Measurements from ENCODE around the gene NAV2.

NAV2 gene

GRCh38 chr11:20035701-20036601 is 323.3 kb downstream of the NAV2 start:
- Histone ChIP-seq H3K9me3 (ENCODE audit: control insufficient read depth, insufficient read depth, low read length) (no peaks in the 10 kb centered on the region), H3K27me3 (ENCODE audit: control insufficient read depth, insufficient read depth, low read length) (no peaks in the 10 kb centered on the region), H3K4me1 (ENCODE audit: control insufficient read depth, insufficient read depth, low read length) (peaks cover 15% of the 10 kb centered on the region), H3K4me3 (ENCODE audit: low read length) (no peak overlapping the region), H3K27ac (ENCODE audit: low read length) (no peak overlapping the region), H3K36me3 (ENCODE audit: control insufficient read depth, insufficient read depth, low read length) (no peaks in the 10 kb centered on the region)
- WGBS (ENCODE audit: insufficient coverage, insufficient read length): no CpG with 5 or more reads among the region's 15 CpGs
- DNase-seq (ENCODE audit: low read depth, low spot score): no peak

- no peak overlapping the region for H3K4me3 ChIP-seq (ENCODE audit: low read length)
- H3K27ac ChIP-seq (ENCODE audit: low read length): no peak overlapping the region
- H3K36me3 ChIP-seq (ENCODE audit: control insufficient read depth, insufficient read depth, low read length): no peaks in the 10 kb centered on the region
- no peaks in the 10 kb centered on the region for H3K27me3 ChIP-seq (ENCODE audit: control insufficient read depth, insufficient read depth, low read length)
- peaks cover 10% of the 10 kb centered on the region for H3K4me1 ChIP-seq (ENCODE audit: control insufficient read depth, insufficient read depth, low read length)
- no peak for DNase-seq (ENCODE audit: low read depth, low spot score)
- no CpG with 5 or more reads among the region's 8 CpGs for WGBS (ENCODE audit: insufficient coverage, insufficient read length)
- H3K9me3 ChIP-seq (ENCODE audit: control insufficient read depth, insufficient read depth, low read length): no peaks in the 10 kb centered on the region
Measured at GRCh38 chr11:20036626-20037335, 324.1 kb downstream of the NAV2 start.

DNA sequence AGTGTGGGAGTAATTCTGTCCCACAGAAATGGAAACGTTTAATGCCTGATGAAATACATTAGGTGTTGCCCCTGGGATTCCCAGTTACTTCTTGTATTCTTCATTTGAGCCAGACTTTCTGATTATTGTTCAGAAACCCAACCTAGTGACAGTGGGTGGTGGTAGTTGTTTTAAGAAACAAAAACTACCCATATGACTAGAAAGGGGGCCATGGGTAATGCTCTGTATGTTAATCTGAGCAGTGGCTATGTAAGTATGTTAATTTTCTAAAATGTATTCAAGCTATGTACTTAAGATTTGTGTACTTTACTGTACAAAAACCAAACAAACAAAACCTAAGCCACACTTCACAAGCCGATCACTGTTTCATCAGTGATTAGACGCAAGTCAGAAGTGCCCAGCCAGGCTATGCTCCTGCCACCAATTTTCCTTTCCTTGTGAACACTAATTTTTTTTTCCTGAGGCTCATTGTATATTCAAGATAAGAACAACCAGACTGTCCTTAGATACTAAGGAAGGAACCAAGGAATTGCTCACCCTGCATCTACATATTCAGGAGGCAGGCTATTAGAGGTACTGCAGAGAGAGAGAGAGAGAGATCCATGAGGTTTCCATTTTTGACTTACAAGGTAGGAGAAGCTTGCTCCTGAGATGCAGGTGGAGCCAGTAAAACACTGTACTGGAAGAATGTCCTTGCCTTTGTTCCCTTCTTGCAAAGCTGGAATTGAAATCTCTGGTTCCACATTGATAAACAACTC is 324.9 kb downstream of the NAV2 start:
- DNase-seq (ENCODE audit: low read depth, low spot score): no peak
- Histone ChIP-seq H3K9me3 (ENCODE audit: control insufficient read depth, insufficient read depth, low read length) (no peaks in the 10 kb centered on the region), H3K27ac (ENCODE audit: low read length) (no peak overlapping the region)

GRCh38 chr11:20038412-20038811 is 325.8 kb downstream of the NAV2 start:
- WGBS (ENCODE audit: insufficient coverage, insufficient read length): no CpG with 5 or more reads among the region's 6 CpGs
- no peak overlapping the region for H3K27ac ChIP-seq (ENCODE audit: low read length)
- peaks cover 6% of the 10 kb centered on the region; the same call in 1 of the 2 replicates for H3K4me1 ChIP-seq (ENCODE audit: control insufficient read depth, insufficient read depth, low read length)
- no peak for DNase-seq (ENCODE audit: low read depth, low spot score)
- H3K27me3 ChIP-seq (ENCODE audit: control insufficient read depth, insufficient read depth, low read length): no peaks in the 10 kb centered on the region
- H3K9me3 ChIP-seq (ENCODE audit: control insufficient read depth, insufficient read depth, low read length): no peaks in the 10 kb centered on the region
- H3K36me3 ChIP-seq (ENCODE audit: control insufficient read depth, insufficient read depth, low read length): no peaks in the 10 kb centered on the region
- H3K4me3 ChIP-seq (ENCODE audit: low read length): no peak overlapping the region

More for the DNA sequence above, 324.9 kb downstream of the NAV2 start:
- no peaks in the 10 kb centered on the region for H3K36me3 ChIP-seq (ENCODE audit: control insufficient read depth, insufficient read depth, low read length)
- H3K4me1 ChIP-seq (ENCODE audit: control insufficient read depth, insufficient read depth, low read length): peaks cover 6% of the 10 kb centered on the region; the same call in 1 of the 2 replicates
- H3K27me3 ChIP-seq (ENCODE audit: control insufficient read depth, insufficient read depth, low read length): no peaks in the 10 kb centered on the region
- H3K4me3 ChIP-seq (ENCODE audit: low read length): no peak overlapping the region
- WGBS (ENCODE audit: insufficient coverage, insufficient read length): no CpG with 5 or more reads among the region's 3 CpGs

- H3K4me1 ChIP-seq (ENCODE audit: control insufficient read depth, insufficient read depth, low read length): peaks cover 4% of the 10 kb centered on the region; the same call in 1 of the 2 replicates
- H3K9me3 ChIP-seq (ENCODE audit: control insufficient read depth, insufficient read depth, low read length): no peaks in the 10 kb centered on the region
- no peak for DNase-seq (ENCODE audit: low read depth, low spot score)
- peaks cover 2% of the 10 kb centered on the region; the same call in 1 of the 2 replicates for H3K36me3 ChIP-seq (ENCODE audit: control insufficient read depth, insufficient read depth, low read length)
- no peak overlapping the region for H3K27ac ChIP-seq (ENCODE audit: low read length)
- no peak overlapping the region for H3K4me3 ChIP-seq (ENCODE audit: low read length)
- no CpG with 5 or more reads among the region's 3 CpGs for WGBS (ENCODE audit: insufficient coverage, insufficient read length)
- no peaks in the 10 kb centered on the region for H3K27me3 ChIP-seq (ENCODE audit: control insufficient read depth, insufficient read depth, low read length)
Measured at GRCh38 chr11:20038972-20039371, 326.3 kb downstream of the NAV2 start.

GRCh38 chr11:20041499-20041898 is 328.9 kb downstream of the NAV2 start:
- no peak for DNase-seq (ENCODE audit: low read depth, low spot score)
- Histone ChIP-seq H3K36me3 (ENCODE audit: control insufficient read depth, insufficient read depth, low read length) (peaks cover 12% of the 10 kb centered on the region; the same call in 1 of the 2 replicates), H3K4me1 (ENCODE audit: control insufficient read depth, insufficient read depth, low read length) (peaks cover 4% of the 10 kb centered on the region; the same call in 1 of the 2 replicates), H3K4me3 (ENCODE audit: low read length) (no peak overlapping the region), H3K27me3 (ENCODE audit: control insufficient read depth, insufficient read depth, low read length) (no peaks in the 10 kb centered on the region), H3K9me3 (ENCODE audit: control insufficient read depth, insufficient read depth, low read length) (no peaks in the 10 kb centered on the region), H3K27ac (ENCODE audit: low read length) (no peak overlapping the region)
- WGBS (ENCODE audit: insufficient coverage, insufficient read length): no CpG with 5 or more reads among the region's 3 CpGs

DNA sequence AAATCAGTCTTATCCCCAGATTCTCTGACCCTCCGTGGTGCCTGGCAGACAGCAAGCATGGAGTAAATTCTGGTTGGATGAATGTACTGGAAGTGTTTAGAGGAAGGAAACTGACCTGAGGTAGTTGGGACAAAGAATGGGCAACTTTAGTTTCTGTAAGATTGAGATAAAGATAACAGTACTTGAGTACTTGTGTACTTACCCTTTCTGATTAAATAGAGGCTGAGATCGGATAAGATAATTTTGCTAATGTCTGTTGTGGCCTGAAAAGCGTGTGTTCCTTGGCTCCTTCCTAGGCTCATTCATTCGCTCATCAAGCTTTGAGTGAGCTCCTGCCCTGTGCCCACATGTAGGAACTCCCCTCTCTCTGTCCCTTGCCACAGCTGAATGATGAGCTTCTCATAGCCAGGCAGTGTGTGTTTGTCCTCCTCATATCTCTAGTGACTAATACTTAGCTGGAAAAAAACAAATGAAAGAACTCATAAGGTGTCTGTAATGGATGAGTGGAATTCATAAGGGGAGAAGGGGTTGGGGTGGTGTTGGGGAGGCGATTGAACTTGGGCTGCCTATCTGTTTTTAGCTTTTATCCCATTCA is 329.5 kb downstream of the NAV2 start:
- peaks cover 12% of the 10 kb centered on the region; the same call in 1 of the 2 replicates for H3K36me3 ChIP-seq (ENCODE audit: control insufficient read depth, insufficient read depth, low read length)
- no peaks in the 10 kb centered on the region for H3K27me3 ChIP-seq (ENCODE audit: control insufficient read depth, insufficient read depth, low read length)
- no CpG with 5 or more reads among the region's 5 CpGs for WGBS (ENCODE audit: insufficient coverage, insufficient read length)
- H3K4me1 ChIP-seq (ENCODE audit: control insufficient read depth, insufficient read depth, low read length): no peaks in the 10 kb centered on the region
- H3K9me3 ChIP-seq (ENCODE audit: control insufficient read depth, insufficient read depth, low read length): no peaks in the 10 kb centered on the region
- no peak for DNase-seq (ENCODE audit: low read depth, low spot score)
- no peak overlapping the region for H3K4me3 ChIP-seq (ENCODE audit: low read length)
- no peak overlapping the region for H3K27ac ChIP-seq (ENCODE audit: low read length)

- Histone ChIP-seq H3K27me3 (ENCODE audit: control insufficient read depth, insufficient read depth, low read length) (no peaks in the 10 kb centered on the region), H3K27ac (ENCODE audit: low read length) (no peak overlapping the region), H3K9me3 (ENCODE audit: control insufficient read depth, insufficient read depth, low read length) (no peaks in the 10 kb centered on the region), H3K4me1 (ENCODE audit: control insufficient read depth, insufficient read depth, low read length) (no peaks in the 10 kb centered on the region), H3K36me3 (ENCODE audit: control insufficient read depth, insufficient read depth, low read length) (peaks cover 12% of the 10 kb centered on the region; the same call in 1 of the 2 replicates), H3K4me3 (ENCODE audit: low read length) (no peak overlapping the region)
- no CpG with 5 or more reads among the region's 11 CpGs for WGBS (ENCODE audit: insufficient coverage, insufficient read length)
- no peak for DNase-seq (ENCODE audit: low read depth, low spot score)
Measured at GRCh38 chr11:20042811-20043341, 330.2 kb downstream of the NAV2 start.

DNA sequence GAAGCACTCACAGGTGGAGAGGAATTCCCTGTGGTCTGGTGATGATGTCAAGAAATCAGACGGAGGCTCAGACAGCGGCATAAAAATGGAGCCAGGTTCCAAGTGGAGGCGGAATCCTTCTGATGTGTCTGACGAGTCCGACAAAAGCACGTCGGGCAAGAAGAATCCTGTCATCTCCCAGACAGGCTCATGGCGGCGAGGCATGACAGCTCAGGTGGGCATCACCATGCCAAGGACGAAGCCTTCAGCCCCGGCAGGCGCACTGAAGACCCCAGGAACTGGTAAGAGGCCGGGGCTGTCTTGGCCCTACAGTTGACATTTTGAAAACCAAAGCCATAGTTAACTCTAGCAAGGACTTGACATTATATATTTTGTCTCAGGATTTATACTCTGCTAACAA is 331.4 kb downstream of the NAV2 start:
- no peaks in the 10 kb centered on the region; the same call in 1 of the 2 replicates for H3K4me1 ChIP-seq (ENCODE audit: control insufficient read depth, insufficient read depth, low read length)
- H3K27ac ChIP-seq (ENCODE audit: low read length): no peak overlapping the region
- no peak overlapping the region for H3K4me3 ChIP-seq (ENCODE audit: low read length)
- no peak for DNase-seq (ENCODE audit: low read depth, low spot score)
- WGBS (ENCODE audit: insufficient coverage, insufficient read length): no CpG with 5 or more reads among the region's 13 CpGs
- H3K36me3 ChIP-seq (ENCODE audit: control insufficient read depth, insufficient read depth, low read length): peaks cover 12% of the 10 kb centered on the region; the same call in 1 of the 2 replicates
- no peaks in the 10 kb centered on the region for H3K9me3 ChIP-seq (ENCODE audit: control insufficient read depth, insufficient read depth, low read length)
- no peaks in the 10 kb centered on the region for H3K27me3 ChIP-seq (ENCODE audit: control insufficient read depth, insufficient read depth, low read length)
